Trophoblast cell (in vitro differentiated cells and primary cell): ENCODE data around the gene ATF7.

Experiments
- DNase-seq, 2 donors: peaks; one replicate each; pipeline ENCODE4 v3.0.0-alpha.2; 2016
- H2AFZ ChIP-seq: 2 replicates; pipeline ENCODE4 v1.6.1; 2013; ENCODE audit warnings: low read length, moderate library complexity, mild to moderate bottlenecking; ENCODE audit not compliant: insufficient read depth, poor library complexity
- H2AK5ac ChIP-seq: 2 replicates; pipeline ENCODE4 v1.6.1; 2013; ENCODE audit warnings: mild to moderate bottlenecking, low read length
- H2BK120ac ChIP-seq: 2 replicates; pipeline ENCODE4 v1.6.1; 2013; ENCODE audit warnings: low read length, mild to moderate bottlenecking, moderate library complexity; ENCODE audit not compliant: insufficient read depth, poor library complexity
- H2BK12ac ChIP-seq: 2 replicates; pipeline ENCODE4 v1.6.1; 2013; ENCODE audit warnings: mild to moderate bottlenecking, low read length, moderate library complexity
- H2BK5ac ChIP-seq: 2 replicates; pipeline ENCODE4 v1.6.1; 2013; ENCODE audit warnings: low read length, low read depth, moderate library complexity, mild to moderate bottlenecking; ENCODE audit not compliant: poor library complexity
- H3K14ac ChIP-seq: 2 replicates; pipeline ENCODE4 v1.6.1; 2013; ENCODE audit warnings: mild to moderate bottlenecking, low read length
- H3K18ac ChIP-seq: 2 replicates; pipeline ENCODE4 v1.6.1; 2013; ENCODE audit warnings: mild to moderate bottlenecking, low read length
- H3K23ac ChIP-seq: 2 replicates; pipeline ENCODE4 v1.6.1; 2013; ENCODE audit warnings: low read length
- H3K27ac ChIP-seq: 2 replicates; pipeline ENCODE4 v1.5.1; 2013; ENCODE audit warnings: low read depth, mild to moderate bottlenecking, inconsistent platforms, low read length, moderate library complexity
- H3K27me3 ChIP-seq: 2 replicates; pipeline ENCODE4 v1.6.1; 2013; ENCODE audit warnings: inconsistent platforms, mild to moderate bottlenecking, low read length, moderate library complexity; ENCODE audit not compliant: insufficient read depth
- H3K36me3 ChIP-seq, 2 experiments: 1 replicate in 1 of 2; 2 replicates in 1 of 2; pipeline ENCODE4 v1.6.1; 2013; ENCODE audit warnings: low read length in 2 of 2, mild to moderate bottlenecking in 2 of 2, moderate library complexity in 1 of 2; ENCODE audit not compliant: insufficient read depth in 2 of 2, control insufficient read depth in 1 of 2
- H3K4ac ChIP-seq: 2 replicates; pipeline ENCODE4 v1.6.1; 2013; ENCODE audit warnings: low read depth, mild to moderate bottlenecking, low read length, moderate library complexity
- H3K4me1 ChIP-seq, 2 experiments: 1 replicate in 1 of 2; 2 replicates in 1 of 2; pipeline ENCODE4 v1.6.1; 2013; ENCODE audit warnings: low read length in 2 of 2, mild to moderate bottlenecking in 2 of 2, moderate library complexity in 1 of 2; ENCODE audit not compliant: insufficient read depth in 2 of 2, control insufficient read depth in 1 of 2
- H3K4me2 ChIP-seq: 2 replicates; pipeline ENCODE4 v1.6.1; 2013; ENCODE audit warnings: inconsistent platforms, mild to moderate bottlenecking, low read length, moderate library complexity
- H3K4me3 ChIP-seq: 2 replicates; pipeline ENCODE4 v1.5.1; 2013; ENCODE audit warnings: mild to moderate bottlenecking, low read depth, low read length, inconsistent platforms
- H3K79me1 ChIP-seq: one replicate; pipeline ENCODE4 v1.6.1; 2013; ENCODE audit warnings: low read length
- H3K79me2 ChIP-seq: 2 replicates; pipeline ENCODE4 v1.6.1; 2013; ENCODE audit warnings: low read length, mild to moderate bottlenecking; ENCODE audit not compliant: control insufficient read depth, insufficient read depth, poor library complexity
- H3K9ac ChIP-seq: 2 replicates; pipeline ENCODE4 v1.6.1; 2013; ENCODE audit warnings: mild to moderate bottlenecking, low read length
- H3K9me3 ChIP-seq: 2 replicates; pipeline ENCODE4 v1.6.1; 2013; ENCODE audit warnings: low read depth, mild to moderate bottlenecking, control low read depth, inconsistent platforms, low read length; ENCODE audit not compliant: insufficient read depth
- H4K12ac ChIP-seq: 2 replicates; pipeline ENCODE4 v1.6.1; 2013; ENCODE audit warnings: low read depth, mild to moderate bottlenecking, low read length, moderate library complexity
- H4K8ac ChIP-seq: 2 replicates; pipeline ENCODE4 v1.6.1; 2013; ENCODE audit warnings: low read depth, mild to moderate bottlenecking, low read length, moderate library complexity
- H4K91ac ChIP-seq: one replicate; pipeline ENCODE4 v1.6.1; 2013; ENCODE audit warnings: low read depth, mild to moderate bottlenecking, low read length, moderate library complexity
- WGBS: extraction: QIAGEN DNeasy Blood & Tissue Kit; methylation state at CpG from one replicate; pipeline ENCODE4 v1.1.7; 2013; ENCODE audit warnings: missing lambda C conversion rate; ENCODE audit not compliant: insufficient read length, insufficient coverage; ENCODE audit errors: extremely low coverage; 5-methylcytosine and 5-hydroxymethylcytosine counted together

ATF7 gene

GRCh38 chr12:53506881-53507602 is 119.1 kb downstream of the ATF7 start, which contains the start of gene NPFF:
Gene NPFF (minus strand): TSS chr12:53507484. CDS start chr12:53507474, 10 bp downstream.
- no peak within 1 kb of the TSS for H4K12ac ChIP-seq
- no peak within 1 kb of the TSS for H3K14ac ChIP-seq
- no peak within 1 kb of the TSS for H3K9ac ChIP-seq
- H4K91ac ChIP-seq: no peak within 1 kb of the TSS
- H3K4me1 ChIP-seq: peaks cover 2% of the 10 kb centered on the region in 2 experiments
- H3K27me3 ChIP-seq: no peaks in the 10 kb centered on the region
- no peak within 1 kb of the TSS for H3K18ac ChIP-seq
- no peak within 1 kb of the TSS for H2AFZ ChIP-seq
- DNase-seq: no peak
- H3K36me3 ChIP-seq: peaks cover 38 to 60% of the 10 kb centered on the region in 2 experiments
- H4K8ac ChIP-seq: no peak within 1 kb of the TSS
- H3K4me3 ChIP-seq: no peak within 1 kb of the TSS
- no peak within 1 kb of the TSS for H2AK5ac ChIP-seq
- H3K23ac ChIP-seq: no peak within 1 kb of the TSS
- H3K9me3 ChIP-seq: peaks cover 3% of the 10 kb centered on the region
- no peak within 1 kb of the TSS for H3K4ac ChIP-seq
- WGBS: no CpG with 5 or more reads among the region's 9 CpGs
- H2BK5ac ChIP-seq: no peak within 1 kb of the TSS
- H2BK120ac ChIP-seq: no peak within 1 kb of the TSS
- no peak within 1 kb of the TSS for H2BK12ac ChIP-seq
- no peaks in the 10 kb centered on the region for H3K79me1 ChIP-seq
- no peak within 1 kb of the TSS for H3K4me2 ChIP-seq
- no peaks in the 10 kb centered on the region for H3K79me2 ChIP-seq
- no peak within 1 kb of the TSS for H3K27ac ChIP-seq

- no peak overlapping the region for H2BK5ac ChIP-seq
These were observed 119.8 kb downstream of the ATF7 start for GRCh38 chr12:53506450-53506785.

GRCh38 chr12:53505555-53506449 is 120.4 kb downstream of the ATF7 start:
- Histone ChIP-seq H2BK12ac (no peak overlapping the region), H4K91ac (no peak overlapping the region), H2BK5ac (no peak overlapping the region), H3K27me3 (no peaks in the 10 kb centered on the region), H2BK120ac (no peak overlapping the region), H3K4me2 (no peak overlapping the region), H3K27ac (no peak overlapping the region), H4K12ac (no peak overlapping the region), H3K9me3 (peaks cover 5% of the 10 kb centered on the region), H3K4me3 (no peak overlapping the region), H3K79me1 (peaks cover 11% of the 10 kb centered on the region), H4K8ac (no peak overlapping the region), H3K23ac (no peak overlapping the region), H3K4me1 (peaks cover 8% of the 10 kb centered on the region in 2 experiments), H3K14ac (no peak overlapping the region), H3K9ac (no peak overlapping the region), H2AFZ (no peak overlapping the region), H3K36me3 (peaks cover 37 to 53% of the 10 kb centered on the region in 2 experiments), H3K4ac (no peak overlapping the region), H2AK5ac (no peak overlapping the region), H3K18ac (no peak overlapping the region), H3K79me2 (peaks cover 8% of the 10 kb centered on the region)
- DNase-seq: no peak
- no CpG with 5 or more reads among the region's 19 CpGs for WGBS

More at GRCh38 chr12:53506450-53506785, 119.8 kb downstream of the ATF7 start:
- Histone ChIP-seq H3K4me1 (peaks cover 8% of the 10 kb centered on the region in 2 experiments), H4K12ac (no peak overlapping the region), H3K36me3 (peaks cover 37 to 54% of the 10 kb centered on the region in 2 experiments), H3K27ac (no peak overlapping the region), H3K4me2 (no peak overlapping the region), H3K4me3 (no peak overlapping the region), H3K79me1 (peaks cover 5% of the 10 kb centered on the region), H2AK5ac (no peak overlapping the region), H3K9me3 (peaks cover 5% of the 10 kb centered on the region), H2BK12ac (no peak overlapping the region), H3K4ac (no peak overlapping the region), H3K9ac (no peak overlapping the region), H2BK120ac (no peak overlapping the region), H3K27me3 (no peaks in the 10 kb centered on the region), H3K79me2 (peaks cover 6% of the 10 kb centered on the region), H3K14ac (no peak overlapping the region), H3K18ac (no peak overlapping the region), H4K91ac (no peak overlapping the region), H4K8ac (no peak overlapping the region), H2AFZ (no peak overlapping the region), H3K23ac (no peak overlapping the region)
- DNase-seq: no peak
- no CpG with 5 or more reads among the region's 2 CpGs for WGBS

- H3K9me3 ChIP-seq: peaks cover 5% of the 10 kb centered on the region
- no peak overlapping the region for H3K27ac ChIP-seq
- no peak overlapping the region for H2AK5ac ChIP-seq
- H3K4me1 ChIP-seq: peaks cover 11 to 12% of the 10 kb centered on the region in 2 experiments
- DNase-seq: no peak
- no peak overlapping the region for H3K23ac ChIP-seq
- no peak overlapping the region for H3K18ac ChIP-seq
- no peak overlapping the region for H4K91ac ChIP-seq
- peaks cover 15% of the 10 kb centered on the region for H3K79me1 ChIP-seq
- H4K12ac ChIP-seq: no peak overlapping the region
- H2AFZ ChIP-seq: no peak overlapping the region
- H3K9ac ChIP-seq: no peak overlapping the region
- H4K8ac ChIP-seq: no peak overlapping the region
- H2BK120ac ChIP-seq: no peak overlapping the region
- H3K27me3 ChIP-seq: no peaks in the 10 kb centered on the region
- H3K36me3 ChIP-seq: peaks cover 37 to 47% of the 10 kb centered on the region in 2 experiments
- H2BK12ac ChIP-seq: no peak overlapping the region
- H3K14ac ChIP-seq: no peak overlapping the region
- H3K4me2 ChIP-seq: no peak overlapping the region
- H3K79me2 ChIP-seq: peaks cover 8% of the 10 kb centered on the region
- no peak overlapping the region for H2BK5ac ChIP-seq
- H3K4me3 ChIP-seq: no peak overlapping the region
- no CpG with 5 or more reads among the region's 10 CpGs for WGBS
- no peak overlapping the region for H3K4ac ChIP-seq
These were observed 121.1 kb downstream of the ATF7 start for GRCh38 chr12:53505086-53505485.
